Stimulated activated naive CD8-positive, alpha-beta T cell treated with anti-CD3 and anti-CD28 coated beads, Interleukin-15, Interleukin-2, amounts not matched to agents 100 ng/mL and 50 ng/mL, for 24 hours (primary cell): ENCODE results near the gene TRIM22.
A peak's percentile ranks its signal among the peaks of the same experiment; 100 is the strongest.
"Not testable (repeated sequence)": the region's sequence is repeated elsewhere in the genome, so short reads cannot be mapped to it uniquely, and the experiment has no call there.

Experiments
- H3K27ac Mint-ChIP-seq: one replicate; pipeline ENCODE4 v1.8.0; 2021; ENCODE audit warnings: mild to moderate bottlenecking, mixed read lengths
- H3K27me3 Mint-ChIP-seq: one replicate; pipeline ENCODE4 v1.8.0; 2021; ENCODE audit warnings: mixed read lengths
- H3K36me3 Mint-ChIP-seq: one replicate; pipeline ENCODE4 v1.8.0; 2021; ENCODE audit warnings: low read depth, mixed read lengths
- H3K4me1 Mint-ChIP-seq: one replicate; pipeline ENCODE4 v1.8.0; 2021; ENCODE audit warnings: low read depth, mixed read lengths
- H3K4me3 Mint-ChIP-seq: one replicate; pipeline ENCODE4 v1.8.0; 2021; ENCODE audit warnings: mild to moderate bottlenecking, mixed read lengths
- H3K9me3 Mint-ChIP-seq: one replicate; pipeline ENCODE4 v1.8.0; 2021; ENCODE audit warnings: mixed read lengths

TRIM22 gene

GRCh38 chr11:5689551-5689983, at the start of gene TRIM22:
Gene TRIM22, plus strand, starts transcription at chr11:5689790. Its CDS starts 6,443 bp downstream, at chr11:5696233.
- H3K4me3 Mint-ChIP-seq: peak within 1 kb of the TSS; percentile 97
- no peaks in the 10 kb centered on the region for H3K27me3 Mint-ChIP-seq
- peaks cover 22% of the 10 kb centered on the region for H3K36me3 Mint-ChIP-seq
- peak within 1 kb of the TSS; percentile 98 for H3K27ac Mint-ChIP-seq
- H3K4me1 Mint-ChIP-seq: peaks cover 62% of the 10 kb centered on the region
- H3K9me3 Mint-ChIP-seq: no peaks in the 10 kb centered on the region

- Mint-ChIP-seq H3K4me3 (no peak overlapping the region), H3K27ac (no peak overlapping the region), H3K4me1 (peaks cover 11% of the 10 kb centered on the region), H3K36me3 (peaks cover 70% of the 10 kb centered on the region), H3K9me3 (no peaks in the 10 kb centered on the region), H3K27me3 (no peaks in the 10 kb centered on the region)
These were observed 49.6 kb upstream of the TRIM22 start for GRCh38 chr11:5639953-5640352.

DNA sequence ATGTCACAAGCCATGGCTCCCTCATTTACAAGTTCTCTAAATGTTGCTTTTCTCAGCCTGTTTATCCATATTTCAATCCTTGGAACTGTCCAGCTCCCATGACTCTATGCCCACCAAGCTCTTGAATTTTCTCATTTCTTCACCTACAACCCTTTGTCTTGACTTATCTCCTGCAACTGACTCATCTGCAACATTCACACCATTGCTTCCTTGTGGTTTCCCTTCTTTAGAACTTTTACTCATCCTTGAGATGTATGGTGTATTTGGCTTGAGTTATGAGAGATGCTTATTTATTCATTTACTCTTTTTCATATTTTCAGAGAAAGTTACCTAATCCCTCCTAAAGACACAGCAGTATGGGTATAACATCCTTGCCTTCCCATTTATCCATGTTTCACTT, 46.0 kb upstream of the TRIM22 start:
- peaks cover 11% of the 10 kb centered on the region for H3K4me1 Mint-ChIP-seq
- H3K36me3 Mint-ChIP-seq: peaks cover 44% of the 10 kb centered on the region
- H3K9me3 Mint-ChIP-seq: no peaks in the 10 kb centered on the region
- peak overlapping the region; percentile 28 for H3K27ac Mint-ChIP-seq
- H3K27me3 Mint-ChIP-seq: no peaks in the 10 kb centered on the region
- no peak overlapping the region for H3K4me3 Mint-ChIP-seq

GRCh38 chr11:5646139-5646538, 43.5 kb upstream of the TRIM22 start:
- Mint-ChIP-seq H3K4me1 (peaks cover 11% of the 10 kb centered on the region), H3K9me3 (no peaks in the 10 kb centered on the region), H3K27ac (no peak overlapping the region), H3K27me3 (no peaks in the 10 kb centered on the region), H3K36me3 (peaks cover 26% of the 10 kb centered on the region), H3K4me3 (no peak overlapping the region)

DNA sequence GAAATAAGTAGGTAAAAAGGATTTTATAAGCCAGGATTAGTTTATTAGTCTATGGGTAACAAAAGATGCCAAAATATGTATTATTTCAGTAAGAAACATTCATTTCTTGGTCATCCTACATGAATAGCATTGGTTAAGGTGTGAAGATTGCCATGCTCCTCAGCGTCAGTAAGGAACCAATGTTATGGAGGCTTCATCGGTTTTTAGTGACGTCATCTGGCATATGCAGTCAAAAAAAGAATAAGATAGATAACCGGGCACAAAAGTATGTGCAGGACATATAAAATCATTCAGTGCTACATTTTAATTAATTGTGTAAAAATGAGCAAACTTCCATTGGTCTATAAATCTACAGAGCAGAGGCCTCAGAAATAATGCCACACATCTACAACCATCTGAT, 34.1 kb upstream of the TRIM22 start:
- no peak overlapping the region for H3K27ac Mint-ChIP-seq
- H3K4me3 Mint-ChIP-seq: no peak overlapping the region
- H3K9me3 Mint-ChIP-seq: peaks cover 4% of the 10 kb centered on the region
- H3K27me3 Mint-ChIP-seq: no peaks in the 10 kb centered on the region
- H3K4me1 Mint-ChIP-seq: no peaks in the 10 kb centered on the region
- H3K36me3 Mint-ChIP-seq: peaks cover 14% of the 10 kb centered on the region

- H3K27ac Mint-ChIP-seq, H3K27me3 Mint-ChIP-seq, H3K4me1 Mint-ChIP-seq, H3K9me3 Mint-ChIP-seq, H3K4me3 Mint-ChIP-seq: not testable (repeated sequence)
- H3K36me3 Mint-ChIP-seq: peaks cover 19% of the 10 kb centered on the region
These were observed 32.6 kb upstream of the TRIM22 start for GRCh38 chr11:5656956-5657355.

DNA sequence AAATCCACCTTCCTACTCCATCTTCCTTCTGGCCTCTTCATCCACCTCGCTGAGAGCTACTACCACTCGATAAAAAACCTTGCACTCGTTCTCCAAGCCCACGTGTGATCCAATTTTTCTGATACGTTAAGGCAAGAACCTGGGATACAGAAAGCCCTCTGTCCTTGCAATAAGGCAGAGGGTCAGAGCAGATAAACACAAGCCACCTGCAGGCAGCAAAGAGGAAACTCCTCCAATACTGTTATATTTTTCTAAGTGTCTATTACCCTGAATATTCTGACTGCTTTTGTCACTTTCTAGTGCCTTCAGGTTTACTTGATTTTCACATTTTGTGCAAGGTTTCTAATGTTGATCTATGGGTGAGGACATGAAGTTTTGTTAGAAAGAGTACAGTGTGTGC, 31.3 kb upstream of the TRIM22 start:
- Mint-ChIP-seq H3K4me1 (no peaks in the 10 kb centered on the region), H3K27ac (no peak overlapping the region), H3K9me3 (no peaks in the 10 kb centered on the region), H3K4me3 (no peak overlapping the region), H3K27me3 (no peaks in the 10 kb centered on the region), H3K36me3 (peaks cover 15% of the 10 kb centered on the region)

DNA sequence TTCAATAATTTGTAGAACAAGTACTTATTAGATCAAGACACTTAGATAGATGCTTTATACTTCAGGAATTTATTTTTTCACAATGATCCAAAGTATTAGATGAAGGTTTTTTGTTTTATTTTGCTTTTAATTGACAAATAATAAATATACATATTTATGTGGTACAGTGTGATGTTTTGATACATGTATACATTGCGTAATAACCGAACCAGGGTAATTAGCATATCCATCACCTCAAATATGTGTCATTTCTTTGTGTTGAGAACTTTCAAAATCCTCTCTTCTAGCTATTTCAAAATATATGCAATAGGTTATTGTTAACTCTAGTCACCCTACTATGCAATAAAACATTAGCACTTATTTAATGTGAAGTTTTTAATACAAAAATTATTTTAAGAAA, 26.1 kb upstream of the TRIM22 start:
- Mint-ChIP-seq H3K4me3 (no peak overlapping the region), H3K4me1 (no peaks in the 10 kb centered on the region), H3K27me3 (no peaks in the 10 kb centered on the region), H3K27ac (no peak overlapping the region), H3K36me3 (peaks cover 31% of the 10 kb centered on the region), H3K9me3 (no peaks in the 10 kb centered on the region)

DNA sequence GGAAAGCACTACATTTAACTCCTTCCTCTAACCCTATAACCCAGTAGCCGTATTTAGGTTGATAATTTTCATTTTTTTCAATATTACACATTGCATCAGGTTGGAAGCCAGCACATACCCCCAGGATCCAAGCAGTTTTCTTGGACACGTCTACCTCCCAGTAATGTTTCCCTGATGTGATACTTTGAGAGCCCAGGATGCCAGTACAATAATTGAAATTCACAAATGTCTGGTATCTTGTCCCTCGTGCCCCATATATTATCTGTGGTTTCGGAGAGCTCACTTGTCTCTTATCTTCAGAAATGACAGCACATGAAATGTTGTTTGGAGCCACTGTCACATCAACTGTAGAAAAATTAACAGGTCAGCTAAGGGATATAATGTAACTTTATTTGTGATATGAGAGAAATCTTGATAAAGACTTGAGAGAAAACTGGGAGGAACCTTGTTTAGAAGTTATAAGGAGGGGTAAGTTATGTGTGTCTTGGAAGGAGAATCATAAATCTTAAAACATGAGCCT, 24.5 kb upstream of the TRIM22 start:
- Mint-ChIP-seq H3K4me1 (no peaks in the 10 kb centered on the region), H3K9me3 (no peaks in the 10 kb centered on the region), H3K4me3 (no peak overlapping the region), H3K27ac (no peak overlapping the region), H3K36me3 (peaks cover 39% of the 10 kb centered on the region), H3K27me3 (no peaks in the 10 kb centered on the region)

GRCh38 chr11:5665746-5666401, 23.7 kb upstream of the TRIM22 start:
- H3K27me3 Mint-ChIP-seq: no peaks in the 10 kb centered on the region
- peak overlapping the region; percentile 6 for H3K27ac Mint-ChIP-seq
- H3K36me3 Mint-ChIP-seq: peaks cover 45% of the 10 kb centered on the region

DNA sequence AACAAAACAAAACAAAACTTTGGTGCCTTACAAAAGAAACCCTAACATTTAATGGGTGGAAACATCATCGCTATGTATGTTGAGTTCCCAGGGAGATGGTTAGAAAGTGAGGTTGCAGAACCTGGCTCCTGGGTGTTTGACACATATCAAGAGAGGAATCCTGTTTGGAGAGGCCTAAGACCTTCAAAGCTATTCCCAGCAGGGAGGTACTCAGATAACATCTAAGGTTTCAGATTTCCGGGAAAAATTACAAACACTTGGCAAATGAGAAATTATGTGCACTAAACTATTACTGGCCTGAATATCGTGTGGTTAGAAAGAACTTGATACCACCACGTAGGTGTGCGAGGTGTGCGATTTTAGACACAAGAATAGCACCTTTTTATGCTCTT, 23.2 kb upstream of the TRIM22 start:
- Mint-ChIP-seq H3K4me3 (no peak overlapping the region), H3K4me1 (no peaks in the 10 kb centered on the region), H3K27ac (no peak overlapping the region), H3K36me3 (peaks cover 42% of the 10 kb centered on the region), H3K27me3 (no peaks in the 10 kb centered on the region), H3K9me3 (no peaks in the 10 kb centered on the region)

More at GRCh38 chr11:5665746-5666401, 23.7 kb upstream of the TRIM22 start:
- Mint-ChIP-seq H3K4me1 (no peaks in the 10 kb centered on the region), H3K4me3 (no peak overlapping the region), H3K9me3 (no peaks in the 10 kb centered on the region)

DNA sequence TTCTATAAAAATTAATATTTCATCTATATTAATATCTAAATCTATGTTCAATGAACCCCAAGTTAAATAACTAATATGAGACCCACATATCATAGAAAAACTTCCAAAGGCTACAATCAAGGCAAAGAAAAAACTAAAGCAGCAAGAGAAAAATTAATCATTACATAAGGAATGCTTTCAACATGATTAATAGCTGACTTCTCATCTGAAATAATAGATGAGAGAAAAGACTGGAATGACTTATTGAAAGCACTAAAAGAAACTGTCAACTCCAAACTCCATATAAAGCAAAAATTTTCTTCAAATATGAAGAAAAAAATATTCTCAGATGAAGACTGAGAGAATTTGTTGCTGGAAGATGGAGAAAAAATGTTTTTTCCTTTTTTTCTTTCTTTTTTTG, 17.8 kb upstream of the TRIM22 start:
- Mint-ChIP-seq H3K36me3 (peaks cover 37% of the 10 kb centered on the region), H3K27me3 (no peaks in the 10 kb centered on the region), H3K9me3 (no peaks in the 10 kb centered on the region), H3K4me1 (peaks cover 9% of the 10 kb centered on the region), H3K4me3 (no peak overlapping the region), H3K27ac (no peak overlapping the region)

DNA sequence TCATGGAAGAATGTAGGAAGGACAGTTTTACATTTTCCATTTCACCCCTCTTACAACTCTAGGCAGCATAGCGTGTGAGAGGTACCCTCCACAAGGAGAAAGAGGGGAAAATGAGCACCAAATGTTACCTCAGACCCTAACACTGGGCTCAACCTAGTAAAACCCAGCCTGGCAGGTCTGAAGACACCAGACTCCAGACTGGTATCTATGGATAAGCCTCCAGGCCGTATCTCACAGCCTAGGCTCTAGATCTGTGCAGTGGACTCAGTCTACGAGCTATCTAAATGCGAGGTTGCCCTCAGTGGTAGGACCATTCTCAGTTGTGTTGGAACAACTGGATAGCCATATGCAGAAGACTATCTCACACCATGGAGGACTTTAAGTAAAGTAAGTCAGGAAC, 15.2 kb upstream of the TRIM22 start:
- Mint-ChIP-seq H3K27ac (no peak overlapping the region), H3K36me3 (peaks cover 49% of the 10 kb centered on the region), H3K4me3 (no peak overlapping the region)

GRCh38 chr11:5679811-5680210, 9.8 kb upstream of the TRIM22 start:
- no peaks in the 10 kb centered on the region for H3K9me3 Mint-ChIP-seq

More for the DNA sequence above, 15.2 kb upstream of the TRIM22 start:
- Mint-ChIP-seq H3K9me3 (no peaks in the 10 kb centered on the region), H3K27me3 (no peaks in the 10 kb centered on the region), H3K4me1 (peaks cover 9% of the 10 kb centered on the region)

GRCh38 chr11:5682890-5683441, 6.6 kb upstream of the TRIM22 start:
- peak overlapping the region; percentile 99 for H3K27ac Mint-ChIP-seq
- peaks cover 28% of the 10 kb centered on the region for H3K36me3 Mint-ChIP-seq
- peaks cover 32% of the 10 kb centered on the region for H3K4me1 Mint-ChIP-seq
- not testable (repeated sequence) for H3K4me3 Mint-ChIP-seq, H3K9me3 Mint-ChIP-seq, H3K27me3 Mint-ChIP-seq

More at GRCh38 chr11:5679811-5680210, 9.8 kb upstream of the TRIM22 start:
- H3K4me3 Mint-ChIP-seq: no peak overlapping the region
- no peak overlapping the region for H3K27ac Mint-ChIP-seq
- peaks cover 15% of the 10 kb centered on the region for H3K4me1 Mint-ChIP-seq
- H3K36me3 Mint-ChIP-seq: peaks cover 40% of the 10 kb centered on the region
- no peaks in the 10 kb centered on the region for H3K27me3 Mint-ChIP-seq

DNA sequence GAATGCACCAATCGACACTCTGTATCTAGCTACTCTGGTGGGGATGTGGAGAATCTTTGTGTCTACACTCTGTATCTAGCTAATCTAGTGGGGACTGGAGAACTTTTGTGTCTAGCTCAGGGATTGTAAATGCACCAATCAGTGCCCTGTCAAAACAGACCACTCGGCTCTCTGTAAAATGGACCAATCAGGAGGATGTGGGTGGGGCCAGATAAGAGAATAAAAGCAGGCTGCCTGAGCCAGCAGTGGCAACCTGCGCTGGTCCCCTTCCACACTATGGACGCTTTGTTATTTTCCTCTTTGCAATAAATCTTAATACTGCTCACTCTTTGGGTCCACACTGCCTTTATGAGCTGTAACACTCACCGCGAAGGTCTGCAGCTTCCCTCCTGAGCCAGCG, 6.0 kb upstream of the TRIM22 start:
- not testable (repeated sequence) for H3K27me3 Mint-ChIP-seq, H3K9me3 Mint-ChIP-seq
- H3K36me3 Mint-ChIP-seq: peaks cover 21% of the 10 kb centered on the region
- peak overlapping the region; percentile 91 for H3K4me3 Mint-ChIP-seq
- H3K27ac Mint-ChIP-seq: peak overlapping the region; percentile 99
- peaks cover 38% of the 10 kb centered on the region for H3K4me1 Mint-ChIP-seq
